NCI-H1092 treated with DMSO at 0.1 percent for 48 hours (cell line): ENCODE data around the gene TEX22.

Source experiments
- DNase-seq: peaks from one replicate; lab custom pipeline; 2025; lab: John Stamatoyannopoulos, UW

The TEX22 gene

DNA sequence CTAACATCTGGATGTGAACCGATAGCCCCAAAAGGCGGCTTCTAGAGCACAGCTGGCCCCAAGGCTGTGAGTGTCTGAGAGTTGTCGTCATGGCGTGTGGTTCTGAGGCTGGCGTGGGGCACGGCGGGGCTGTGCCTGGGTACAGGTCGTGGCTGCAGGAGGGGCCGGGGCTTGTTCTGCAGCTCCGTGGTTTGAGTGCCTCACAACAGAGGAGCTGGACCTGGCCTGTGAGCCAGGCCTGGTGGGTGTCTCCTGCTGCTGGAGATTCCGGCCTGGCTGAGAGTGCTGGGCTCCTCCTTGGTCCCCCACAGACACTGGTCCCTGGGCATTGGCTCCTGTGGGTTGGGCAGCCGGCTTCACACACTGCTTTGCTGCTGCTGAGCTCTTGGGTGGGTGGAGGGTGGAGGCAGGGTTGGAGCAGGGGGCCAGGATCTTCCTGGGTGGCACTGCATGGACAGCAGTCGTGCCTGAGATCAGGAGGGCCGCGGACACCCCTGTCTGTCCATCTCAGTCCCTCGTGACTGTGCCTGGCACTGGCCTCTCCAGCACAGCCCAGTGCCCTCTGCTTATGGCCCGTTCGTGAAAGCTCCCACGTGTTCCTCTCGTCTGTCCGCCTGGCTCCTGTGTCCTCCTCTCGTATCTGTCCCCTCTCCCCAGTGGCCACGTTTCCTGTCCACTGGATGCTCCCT, 31.8 kb upstream of the TEX22 start:
- DNase-seq = no peak

DNA sequence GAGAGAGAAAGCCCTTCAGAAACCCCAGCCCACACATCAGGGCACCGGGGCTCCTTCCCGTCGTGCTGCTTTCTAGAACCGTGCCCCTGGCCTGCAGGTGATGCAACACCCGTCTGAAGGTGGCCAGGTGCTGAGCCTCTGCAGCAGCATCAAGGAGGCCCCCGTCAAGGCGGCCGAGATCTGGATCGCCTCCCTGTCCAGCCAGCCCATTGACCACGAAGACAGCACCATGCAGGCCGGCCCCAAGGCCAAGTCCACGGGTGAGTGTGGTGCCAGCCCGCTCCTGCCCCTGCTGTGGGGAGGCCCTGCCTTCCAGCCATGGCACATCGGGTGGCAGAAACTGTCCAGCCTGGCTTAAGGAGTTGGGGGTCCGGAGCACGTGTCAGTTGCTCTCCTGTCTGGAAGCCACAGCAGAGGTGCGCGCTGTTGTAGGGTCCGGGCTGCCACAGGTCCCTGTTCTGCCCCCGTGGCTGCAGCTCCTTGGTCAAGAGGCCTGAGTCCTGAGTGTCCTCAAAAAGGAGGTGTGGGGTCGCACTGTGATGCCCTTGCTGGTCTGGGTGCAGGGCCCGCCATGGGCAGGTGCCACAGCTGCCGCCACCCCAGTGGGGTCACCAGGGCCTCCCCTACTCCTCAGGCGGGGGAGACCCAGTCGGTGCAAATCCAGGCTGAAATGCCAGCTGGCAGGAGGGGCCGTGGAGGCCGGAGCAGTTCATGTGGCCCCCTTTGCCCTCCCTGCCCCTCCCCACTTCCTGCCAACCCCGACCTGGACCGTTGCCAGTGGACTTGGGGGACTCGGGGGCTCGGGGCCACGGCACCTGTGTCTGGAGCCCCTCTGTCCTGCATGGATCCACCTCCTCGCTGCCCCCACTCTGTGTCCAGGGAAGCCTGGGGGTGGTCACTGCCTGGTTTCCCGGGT, 31.0 kb upstream of the TEX22 start:
- no peak for DNase-seq

DNA sequence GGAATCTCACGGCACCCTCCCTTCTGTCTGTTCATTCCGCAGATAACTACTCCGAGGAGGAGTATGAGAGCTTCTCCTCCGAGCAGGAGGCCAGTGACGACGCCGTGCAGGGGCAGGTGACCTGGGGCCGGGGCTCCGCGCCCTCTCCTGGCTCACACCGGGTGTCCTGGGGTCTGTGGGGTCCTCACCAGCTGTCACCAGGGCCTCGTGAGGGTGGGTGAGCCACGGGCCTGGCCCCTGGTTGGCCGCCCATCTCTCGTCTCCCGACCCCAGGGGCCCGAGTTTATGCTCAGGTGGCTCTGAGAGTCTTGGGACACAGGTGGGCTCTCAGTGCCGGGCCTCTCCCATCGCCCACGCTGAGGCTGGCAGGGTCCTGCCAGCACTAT, 30.3 kb upstream of the TEX22 start:
- no peak for DNase-seq

DNA sequence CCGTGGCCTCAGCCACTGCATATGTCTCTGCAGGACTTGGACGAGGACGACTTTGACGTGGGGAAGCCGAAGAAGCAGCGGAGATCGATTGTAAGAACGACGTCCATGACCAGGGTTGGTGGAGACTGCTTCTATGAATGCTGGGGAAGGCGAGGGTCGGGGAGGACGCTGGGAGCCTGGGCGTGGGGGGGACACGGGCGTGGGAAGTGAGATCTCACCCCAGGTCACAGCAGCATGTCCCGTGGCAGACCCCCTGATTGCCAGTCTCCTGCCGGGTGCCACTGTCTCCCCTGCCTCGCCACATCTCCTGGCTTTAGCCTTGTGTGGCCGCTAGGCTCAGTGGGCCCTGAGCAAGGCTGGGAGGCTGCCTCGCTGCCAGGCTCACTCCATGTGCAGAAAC, 29.9 kb upstream of the TEX22 start:
- no peak for DNase-seq

DNA sequence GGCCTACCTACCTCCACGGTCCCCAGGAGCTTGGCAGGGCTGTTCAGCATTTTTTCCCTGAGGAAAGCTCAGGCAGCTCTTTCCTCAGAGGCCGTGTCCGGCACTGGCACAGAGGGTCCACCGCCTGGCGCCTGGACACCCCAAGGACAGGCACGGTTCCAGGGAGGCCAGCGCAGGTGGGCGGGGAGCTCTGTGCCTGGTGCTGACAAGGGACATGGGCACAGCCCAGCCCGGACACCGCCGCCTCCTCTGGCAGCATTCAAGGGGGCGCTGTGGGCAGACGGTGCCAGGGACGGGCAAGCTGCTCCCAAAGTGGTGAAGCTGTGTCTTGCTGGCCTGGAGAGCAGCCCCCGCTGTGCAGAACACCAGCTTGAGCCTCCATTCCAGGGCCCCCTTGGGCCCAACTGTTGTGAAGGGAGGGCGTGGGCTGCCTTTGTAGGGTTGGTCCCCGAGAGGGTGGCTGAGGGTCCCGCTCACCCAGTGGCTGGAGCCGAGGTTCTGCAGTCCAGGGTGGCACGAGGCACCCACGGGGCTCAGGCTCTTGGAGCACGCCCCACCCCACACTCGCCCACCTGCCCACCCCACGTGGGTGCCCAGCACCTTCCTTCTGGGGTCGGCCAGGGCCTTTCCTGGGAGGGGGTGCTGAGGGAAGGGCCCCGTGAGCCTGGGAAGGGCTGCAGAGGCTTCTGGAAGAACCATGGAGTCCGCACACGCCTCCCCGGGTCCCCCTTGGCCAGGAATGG, 29.3 kb upstream of the TEX22 start:
- DNase-seq = no peak

DNA sequence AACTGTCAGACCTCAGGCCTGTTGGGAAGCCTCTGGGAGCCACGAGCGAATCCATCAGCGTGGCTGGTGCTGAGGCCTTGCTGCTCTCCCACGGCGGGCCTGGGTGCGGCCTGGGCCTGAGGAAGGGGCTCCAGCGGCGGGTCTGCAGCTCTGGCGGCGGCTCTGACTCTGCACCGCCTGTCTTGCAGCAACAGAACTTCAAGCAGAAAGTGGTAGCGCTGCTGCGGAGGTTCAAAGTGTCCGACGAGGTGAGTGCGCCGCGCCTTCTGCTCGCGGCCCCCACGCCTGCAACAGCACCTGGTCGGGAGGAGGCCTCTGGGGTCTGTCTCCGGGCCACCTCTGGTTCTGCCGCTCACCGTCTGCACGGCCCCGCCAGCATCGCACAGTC, 28.7 kb upstream of the TEX22 start:
- DNase-seq = no peak

DNA sequence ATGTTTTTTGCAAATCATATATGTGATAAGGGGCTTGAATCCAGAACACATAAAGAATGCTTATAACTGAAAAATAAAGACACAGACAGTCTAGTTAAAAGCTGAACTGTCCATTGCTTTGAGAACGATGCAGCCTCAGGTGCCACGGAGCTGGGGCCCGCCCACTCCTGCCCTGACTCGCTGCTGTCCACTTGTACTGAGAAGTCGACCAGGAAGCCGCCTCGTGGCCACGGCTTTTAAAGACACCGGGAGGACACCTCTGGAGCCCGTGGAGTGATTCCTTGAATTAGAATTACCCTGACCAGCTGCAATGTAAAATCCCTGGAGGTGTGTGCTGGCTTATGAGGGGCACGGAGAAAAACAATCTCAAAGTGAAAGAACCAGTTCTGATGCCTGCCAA, 23.9 kb upstream of the TEX22 start:
- no peak for DNase-seq

DNA sequence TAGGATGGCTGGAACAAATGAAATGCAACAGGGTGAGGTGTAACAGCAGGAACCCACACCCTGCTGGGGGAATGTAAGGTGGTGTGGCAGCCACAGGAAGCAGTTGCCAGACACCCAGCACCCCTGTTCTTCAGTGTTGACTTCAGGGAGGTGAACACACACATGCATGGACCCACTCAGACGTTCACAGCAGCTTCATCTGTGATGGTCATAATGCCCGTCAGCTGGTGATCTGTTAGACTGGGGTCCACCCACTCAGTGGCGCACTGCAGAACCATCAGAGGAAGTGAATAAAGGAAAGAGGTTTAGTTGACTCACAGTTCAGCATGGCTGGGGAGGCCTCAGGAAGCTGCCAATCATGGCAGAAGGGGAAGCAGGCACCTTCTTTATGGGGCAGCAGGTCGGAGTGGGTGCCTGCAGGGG, 22.7 kb upstream of the TEX22 start:
- no peak for DNase-seq

DNA sequence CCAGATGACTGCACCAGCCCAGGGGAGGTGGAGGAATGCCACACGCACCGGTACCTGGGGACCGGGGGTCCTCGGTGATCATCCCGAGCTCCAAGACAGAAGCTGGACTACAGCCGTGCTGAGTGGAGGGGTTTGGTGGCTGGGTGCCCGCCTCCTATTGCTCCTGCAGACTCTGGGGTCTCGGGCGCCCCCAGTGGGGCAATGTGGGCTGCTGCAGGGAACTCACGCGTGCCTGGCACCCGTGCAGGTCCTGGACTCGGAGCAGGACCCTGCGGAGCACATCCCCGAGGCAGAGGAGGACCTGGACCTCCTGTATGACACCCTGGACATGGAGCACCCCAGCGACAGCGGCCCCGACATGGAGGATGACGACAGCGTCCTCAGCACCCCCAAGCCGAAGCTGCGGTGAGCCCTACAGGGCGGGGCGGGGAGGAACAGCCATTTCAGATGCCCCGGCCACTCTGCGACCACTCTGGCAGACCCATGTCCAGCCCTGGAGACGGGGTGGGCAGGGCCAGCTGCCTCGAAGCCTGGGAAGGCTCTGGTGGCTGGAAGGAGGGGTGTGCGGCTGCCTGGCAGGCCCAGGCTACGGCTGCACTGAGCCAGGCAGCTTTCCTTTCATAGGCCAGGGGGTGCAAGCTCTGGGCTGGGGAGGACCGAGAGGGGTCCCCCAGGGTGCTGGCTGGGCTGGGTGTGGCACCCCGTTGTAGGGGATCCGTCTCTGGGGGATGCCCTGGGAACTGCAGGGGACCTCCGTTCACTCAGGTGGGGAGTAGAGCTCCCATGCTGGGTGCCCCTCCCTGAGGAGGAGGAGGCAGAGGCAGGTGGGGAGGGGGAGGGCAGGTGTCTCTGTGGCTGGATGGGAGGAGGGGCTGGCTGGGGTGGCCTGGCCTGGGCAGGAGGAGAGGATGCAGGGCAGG, 21.6 kb upstream of the TEX22 start:
- DNase-seq = no peak

DNA sequence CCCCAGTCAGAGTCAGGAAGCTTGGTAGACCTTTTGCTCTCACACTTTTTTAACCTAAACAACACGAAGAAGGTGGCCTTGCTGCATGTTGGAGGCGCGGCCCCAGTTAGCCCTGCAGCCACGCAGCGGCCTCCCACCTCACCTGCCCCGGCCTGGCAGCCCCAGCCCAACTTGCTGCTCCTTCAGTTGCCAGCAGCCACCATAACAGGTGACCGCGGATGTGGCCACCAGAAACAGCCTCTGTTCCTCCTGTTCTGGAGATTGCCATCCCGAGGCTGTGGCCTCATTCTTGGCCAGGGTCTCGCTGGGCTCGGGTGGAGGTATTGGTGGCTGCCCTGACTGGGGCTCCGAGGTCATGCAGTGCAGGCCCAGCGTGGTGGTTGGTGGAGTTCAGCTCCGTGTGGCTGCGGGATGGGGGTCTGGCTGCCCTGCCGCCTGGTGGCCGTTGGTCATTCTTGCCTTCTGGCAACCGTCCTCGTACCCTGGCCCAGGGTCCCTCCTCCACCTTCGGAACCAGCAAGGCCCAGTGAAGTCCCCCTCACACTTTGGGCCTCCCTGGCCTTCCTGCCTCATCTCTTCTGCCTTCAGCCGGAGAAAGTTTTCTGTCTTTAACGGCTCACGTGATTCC, 20.7 kb upstream of the TEX22 start:
- DNase-seq = no peak

DNA sequence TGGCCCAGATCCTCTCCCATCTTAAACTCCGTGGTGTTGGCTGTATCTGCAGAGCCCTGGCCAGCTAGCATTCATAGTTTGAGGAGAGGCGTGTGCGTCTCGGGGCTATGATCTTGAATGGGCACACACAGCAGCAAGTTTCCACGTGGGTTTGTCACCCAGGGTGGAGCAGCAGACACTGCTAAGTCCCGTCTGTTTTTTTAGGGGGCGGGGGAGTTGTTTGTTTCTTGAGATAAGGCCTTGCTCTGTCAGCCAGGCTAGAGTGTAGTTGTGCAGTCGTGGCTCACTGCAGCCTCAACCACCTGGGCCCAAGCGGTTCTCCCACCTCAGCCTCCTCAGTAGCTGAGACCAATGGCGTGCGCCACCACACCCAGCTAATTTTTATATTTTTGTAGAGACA, 20.1 kb upstream of the TEX22 start:
- no peak for DNase-seq

DNA sequence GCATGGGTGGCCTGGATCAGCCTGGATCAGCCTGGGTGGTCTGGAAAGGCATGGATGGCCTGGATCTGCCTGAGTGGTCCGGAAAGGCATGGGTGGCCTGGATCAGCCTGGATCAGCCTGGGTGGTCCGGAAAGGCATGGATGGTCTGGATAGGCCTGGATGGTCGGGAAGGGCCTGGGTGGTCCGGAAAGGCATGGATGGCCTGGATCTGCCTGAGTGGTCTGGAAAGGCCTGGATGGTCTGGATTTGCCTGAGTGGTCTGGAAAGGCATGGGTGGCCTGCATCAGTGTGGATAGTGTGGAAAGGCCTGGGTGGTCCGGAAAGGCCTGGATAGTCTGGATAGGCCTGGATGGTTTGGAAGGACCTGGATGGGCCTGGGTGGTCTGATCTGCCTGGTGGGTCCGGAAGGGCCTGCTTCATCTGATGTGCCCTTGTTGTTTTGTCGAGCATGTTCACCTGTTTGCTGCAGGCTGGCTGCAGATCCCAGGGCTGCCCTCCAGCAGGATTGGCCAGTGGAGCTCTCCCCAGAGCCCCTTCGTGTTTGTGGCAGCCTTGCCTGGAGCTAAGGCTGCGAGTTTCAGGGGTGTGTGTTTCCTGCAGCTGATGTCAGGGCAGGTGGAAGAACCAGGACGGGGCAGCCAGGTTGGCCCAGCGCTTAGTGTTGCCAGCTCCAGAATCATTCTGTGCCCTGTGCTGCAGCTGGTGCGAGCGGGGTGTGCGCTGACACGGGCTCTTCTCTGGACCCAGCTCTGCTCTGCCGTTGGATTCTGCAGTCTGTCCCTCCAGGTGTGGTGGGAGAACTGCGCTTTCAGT, 19.3 kb upstream of the TEX22 start:
- DNase-seq = no peak

DNA sequence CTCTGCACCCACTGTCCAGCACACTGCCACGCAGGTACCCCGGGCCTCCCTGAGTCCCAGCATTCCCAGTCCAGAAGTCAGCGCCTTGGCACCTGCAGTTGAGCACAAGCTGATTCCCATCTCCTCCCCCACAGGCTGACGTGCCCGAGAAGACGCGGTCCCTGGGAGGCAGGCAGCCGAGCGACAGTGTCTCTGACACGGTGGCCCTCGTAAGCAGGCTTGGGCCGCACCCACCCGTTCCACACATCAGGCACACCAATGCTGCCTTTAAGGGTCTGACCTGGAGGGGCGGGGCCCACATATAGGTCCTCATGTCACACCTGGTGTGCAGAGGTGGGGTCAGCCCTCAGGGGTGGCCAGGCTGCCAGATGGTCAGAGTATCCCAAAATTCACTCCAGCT, 18.4 kb upstream of the TEX22 start:
- no peak for DNase-seq

DNA sequence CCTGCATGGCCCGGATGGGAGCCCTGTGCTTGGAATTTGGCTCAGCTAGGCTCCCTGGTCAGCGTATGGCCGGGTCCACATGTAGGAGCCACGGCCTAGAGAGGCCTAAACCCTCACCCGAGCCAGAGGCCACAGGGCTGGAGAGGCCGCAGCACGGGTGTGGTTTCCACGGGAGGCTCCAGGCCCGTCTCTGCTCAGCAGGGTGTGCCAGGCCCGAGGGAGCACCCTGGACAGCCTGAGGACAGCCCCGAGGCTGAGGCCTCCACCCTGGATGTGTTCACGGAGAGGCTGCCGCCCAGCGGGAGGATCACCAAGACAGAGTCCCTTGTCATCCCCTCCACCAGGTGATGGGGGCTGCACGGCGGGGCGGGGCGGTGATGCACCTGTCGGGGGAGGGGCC, 17.6 kb upstream of the TEX22 start:
- DNase-seq = no peak

DNA sequence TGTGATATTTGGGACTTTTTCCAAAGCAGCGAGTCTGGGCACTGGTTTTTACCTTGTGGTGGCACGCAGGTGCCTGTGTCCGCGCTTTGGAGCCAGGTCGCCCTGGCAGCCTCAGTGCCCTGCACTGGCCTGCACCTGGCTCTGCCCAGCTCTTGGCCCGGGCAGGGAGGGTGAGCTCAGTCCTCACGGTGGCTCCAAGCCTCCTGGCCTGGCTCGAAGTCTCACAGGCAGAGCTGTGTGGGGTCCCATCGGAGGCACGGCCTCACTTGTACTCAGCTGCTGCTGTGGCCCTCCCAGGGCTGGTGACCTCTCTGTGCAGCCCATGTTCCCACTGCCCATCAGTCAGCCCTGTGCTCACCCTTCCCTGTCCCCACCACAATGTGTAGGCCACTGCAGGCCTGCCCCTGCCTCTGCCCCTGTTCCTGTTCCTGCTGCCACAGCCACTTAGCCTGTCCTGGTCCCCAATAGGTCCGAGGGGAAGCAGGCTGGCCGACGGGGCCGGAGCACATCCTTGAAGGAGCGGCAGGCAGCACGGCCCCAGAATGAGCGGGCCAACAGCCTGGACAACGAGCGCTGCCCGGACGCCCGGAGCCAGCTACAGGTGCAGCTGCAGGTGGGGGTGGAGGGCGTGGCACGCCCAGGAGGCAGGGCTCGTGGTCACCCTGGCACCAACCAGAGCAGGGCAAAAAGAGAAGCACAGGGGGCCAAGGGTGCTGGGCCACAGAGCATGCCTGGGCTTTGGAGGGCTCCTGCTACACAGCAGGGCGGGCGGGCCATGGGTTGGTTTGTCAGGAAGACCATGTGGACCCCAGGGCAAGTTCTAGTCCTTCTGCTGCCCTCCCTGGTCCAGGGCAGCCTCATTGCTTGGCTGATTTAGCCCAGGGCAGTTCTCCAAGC, 16.6 kb upstream of the TEX22 start:
- DNase-seq = no peak

DNA sequence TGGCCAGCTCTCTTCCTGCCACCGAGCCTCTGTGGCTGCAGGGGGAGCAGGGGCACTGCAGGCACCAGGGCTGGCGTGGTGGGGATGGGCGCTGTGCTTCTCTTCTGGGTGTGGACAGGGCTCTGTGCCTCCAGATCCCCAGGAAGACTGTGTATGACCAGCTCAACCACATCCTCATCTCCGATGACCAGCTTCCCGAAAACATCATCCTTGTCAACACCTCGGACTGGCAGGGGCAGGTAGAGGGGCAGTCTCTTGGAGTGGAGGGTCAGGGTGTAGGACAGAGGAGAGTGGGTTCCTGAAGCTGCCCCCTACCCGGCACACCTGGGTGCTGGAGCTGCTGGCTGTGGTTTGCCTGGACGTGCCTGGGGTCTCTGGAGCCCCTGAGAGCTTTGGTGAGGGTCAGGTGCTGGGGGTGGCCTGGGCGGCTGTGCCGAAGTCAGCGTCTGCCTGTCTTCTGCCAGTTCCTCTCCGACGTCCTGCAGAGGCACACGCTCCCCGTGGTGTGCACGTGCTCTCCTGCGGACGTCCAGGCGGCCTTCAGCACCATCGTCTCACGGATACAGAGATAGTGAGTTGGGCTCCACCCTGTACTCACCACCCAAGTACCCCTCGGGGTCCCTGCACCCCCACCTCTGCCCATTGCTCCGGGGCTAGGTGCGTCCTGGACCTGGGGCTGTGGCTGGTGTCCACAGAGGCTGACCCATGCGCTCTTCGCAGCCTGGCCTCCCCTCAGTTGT, 15.8 kb upstream of the TEX22 start:
- DNase-seq = no peak

DNA sequence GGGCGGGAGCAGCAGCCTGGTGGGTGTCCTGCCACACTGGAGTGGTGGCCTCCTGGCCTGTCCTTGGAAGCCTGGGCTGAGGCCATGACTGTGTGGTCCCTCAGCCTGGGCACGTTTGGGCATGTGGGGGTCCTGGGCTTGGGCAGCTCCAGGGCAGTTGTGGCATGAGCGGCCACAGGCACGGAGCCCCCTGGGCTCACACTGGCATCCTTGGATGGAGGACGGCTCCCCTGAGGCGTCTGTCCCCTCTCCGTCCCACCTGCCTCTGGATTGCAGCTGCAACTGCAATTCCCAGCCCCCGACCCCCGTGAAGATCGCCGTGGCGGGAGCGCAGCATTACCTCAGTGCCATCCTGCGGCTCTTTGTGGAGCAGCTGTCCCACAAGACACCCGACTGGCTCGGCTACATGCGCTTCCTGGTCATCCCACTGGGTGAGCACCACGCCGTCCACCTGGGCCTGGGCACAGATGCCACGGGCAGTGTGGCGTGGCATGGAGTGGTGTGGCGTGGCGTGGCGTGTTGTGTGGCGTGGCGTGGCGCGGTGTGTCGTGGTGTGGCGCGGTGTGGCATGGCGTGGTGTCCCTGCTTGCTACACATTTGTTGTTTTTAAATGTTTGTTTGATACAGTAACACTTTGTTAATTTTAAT, 15.1 kb upstream of the TEX22 start:
- DNase-seq = no peak

DNA sequence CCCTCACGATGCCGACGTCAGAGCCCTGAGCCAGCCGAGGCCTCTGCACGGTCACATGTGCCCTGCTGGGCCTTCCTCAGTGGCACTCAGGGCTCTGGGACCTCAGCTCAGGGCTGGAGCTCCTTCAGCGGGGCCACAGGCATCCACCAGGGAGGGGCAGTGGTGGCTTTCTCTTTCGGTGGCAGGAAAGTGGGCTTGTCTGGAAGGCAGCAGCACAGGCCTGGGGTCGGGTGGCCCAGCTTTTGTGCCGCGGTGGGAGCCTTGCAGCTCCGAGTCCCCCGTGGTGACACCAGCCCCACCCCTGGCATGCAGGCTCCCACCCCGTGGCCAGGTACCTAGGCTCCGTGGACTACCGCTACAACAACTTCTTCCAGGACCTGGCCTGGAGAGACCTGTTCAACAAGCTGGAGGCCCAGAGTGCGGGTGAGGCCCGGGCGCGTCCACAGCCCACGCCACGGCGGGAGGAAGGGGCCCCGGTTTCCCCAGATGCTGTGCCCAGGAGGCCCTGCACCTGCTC, 14.2 kb upstream of the TEX22 start:
- no peak for DNase-seq
